Stimulated activated naive CD8-positive, alpha-beta T cell treated with anti-CD3 and anti-CD28 coated beads, Interleukin-15, amount 100 ng/mL, for 72 hours (primary cell): ENCODE results near the gene IWS1.
A peak's percentile ranks its signal among the peaks of the same experiment; 100 is the strongest.

Experiments
- ATAC-seq: fragments of 150-1000 bp; cut with Tn5 transposase; 2 replicates; pipeline ENCODE4 v1.10.0; 2021; ENCODE audit warnings: mild to moderate bottlenecking, moderate library complexity
- DNase-seq, 2 donors: peaks; one replicate each; pipeline ENCODE4 v3.0.0; 2021 to 2022
- H3K27ac Mint-ChIP-seq, 2 donors: one replicate each; pipeline ENCODE4 v1.8.0; 2022; ENCODE audit warnings: mild to moderate bottlenecking in 2 of 2, mixed read lengths in 2 of 2, moderate library complexity in 2 of 2
- H3K27me3 Mint-ChIP-seq: one replicate; pipeline ENCODE4 v1.8.0; 2022; ENCODE audit warnings: mixed read lengths
- H3K4me1 Mint-ChIP-seq: one replicate; pipeline ENCODE4 v1.8.0; 2022; ENCODE audit warnings: mild to moderate bottlenecking, mixed read lengths
- H3K4me3 Mint-ChIP-seq, 2 donors: one replicate each; pipeline ENCODE4 v1.8.0; 2022; ENCODE audit warnings: mild to moderate bottlenecking in 2 of 2, mixed read lengths in 2 of 2, moderate library complexity in 1 of 2
- H3K9me3 Mint-ChIP-seq, 2 donors: one replicate each; pipeline ENCODE4 v1.8.0; 2022; ENCODE audit warnings: mixed read lengths in 2 of 2

The IWS1 gene

GRCh38 chr2:127504552-127505430 is 21.5 kb downstream of the IWS1 start:
- no peak for DNase-seq
- peak overlapping the region in 1 of 2 donors; percentile 6 for H3K27ac Mint-ChIP-seq
- H3K4me1 Mint-ChIP-seq = peaks cover 20% of the 10 kb centered on the region
- no peak overlapping the region for H3K4me3 Mint-ChIP-seq
- no peak for ATAC-seq
- H3K9me3 Mint-ChIP-seq = no peaks in the 10 kb centered on the region
- H3K27me3 Mint-ChIP-seq = no peaks in the 10 kb centered on the region

- Mint-ChIP-seq H3K4me1 (peaks cover 8% of the 10 kb centered on the region), H3K27me3 (no peaks in the 10 kb centered on the region), H3K9me3 (no peaks in the 10 kb centered on the region), H3K4me3 (no peak overlapping the region), H3K27ac (no peak overlapping the region)
- ATAC-seq (no peak), DNase-seq (no peak)
Observed at GRCh38 chr2:127503491-127503890, 22.8 kb downstream of the IWS1 start.

GRCh38 chr2:127498386-127498785 is 27.9 kb downstream of the IWS1 start:
- Mint-ChIP-seq H3K4me3 (no peak overlapping the region), H3K4me1 (peaks cover 16% of the 10 kb centered on the region)
- no peak for DNase-seq

DNA sequence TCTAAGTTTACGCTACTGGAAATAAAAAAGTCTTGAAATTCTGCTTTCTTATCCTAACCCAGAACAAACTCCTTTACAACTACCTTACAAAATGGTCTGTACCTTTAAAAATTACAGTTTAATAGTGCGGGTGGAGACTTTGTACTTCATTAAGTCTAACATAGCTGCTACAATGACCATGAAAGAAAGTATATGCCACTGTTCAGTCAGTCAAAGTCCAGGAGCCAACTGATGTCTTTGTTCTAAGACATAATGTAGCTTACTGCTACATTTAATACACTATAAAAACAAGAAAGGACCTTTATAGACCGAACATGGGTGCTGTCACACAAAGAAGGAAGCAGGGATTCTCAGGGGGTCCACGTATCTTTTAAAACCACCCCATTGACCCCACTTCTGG is 36.0 kb downstream of the IWS1 start:
- H3K4me1 Mint-ChIP-seq = peaks cover 32% of the 10 kb centered on the region
- no peaks in the 10 kb centered on the region for H3K27me3 Mint-ChIP-seq
- no peak overlapping the region for H3K4me3 Mint-ChIP-seq
- H3K9me3 Mint-ChIP-seq = no peaks in the 10 kb centered on the region
- H3K27ac Mint-ChIP-seq = no peak overlapping the region
- DNase-seq = no peak
- ATAC-seq = no peak

More at GRCh38 chr2:127498386-127498785, 27.9 kb downstream of the IWS1 start:
- ATAC-seq = no peak
- Mint-ChIP-seq H3K27ac (peak overlapping the region in 1 of 2 donors; percentile 66), H3K27me3 (no peaks in the 10 kb centered on the region), H3K9me3 (no peaks in the 10 kb centered on the region)

DNA sequence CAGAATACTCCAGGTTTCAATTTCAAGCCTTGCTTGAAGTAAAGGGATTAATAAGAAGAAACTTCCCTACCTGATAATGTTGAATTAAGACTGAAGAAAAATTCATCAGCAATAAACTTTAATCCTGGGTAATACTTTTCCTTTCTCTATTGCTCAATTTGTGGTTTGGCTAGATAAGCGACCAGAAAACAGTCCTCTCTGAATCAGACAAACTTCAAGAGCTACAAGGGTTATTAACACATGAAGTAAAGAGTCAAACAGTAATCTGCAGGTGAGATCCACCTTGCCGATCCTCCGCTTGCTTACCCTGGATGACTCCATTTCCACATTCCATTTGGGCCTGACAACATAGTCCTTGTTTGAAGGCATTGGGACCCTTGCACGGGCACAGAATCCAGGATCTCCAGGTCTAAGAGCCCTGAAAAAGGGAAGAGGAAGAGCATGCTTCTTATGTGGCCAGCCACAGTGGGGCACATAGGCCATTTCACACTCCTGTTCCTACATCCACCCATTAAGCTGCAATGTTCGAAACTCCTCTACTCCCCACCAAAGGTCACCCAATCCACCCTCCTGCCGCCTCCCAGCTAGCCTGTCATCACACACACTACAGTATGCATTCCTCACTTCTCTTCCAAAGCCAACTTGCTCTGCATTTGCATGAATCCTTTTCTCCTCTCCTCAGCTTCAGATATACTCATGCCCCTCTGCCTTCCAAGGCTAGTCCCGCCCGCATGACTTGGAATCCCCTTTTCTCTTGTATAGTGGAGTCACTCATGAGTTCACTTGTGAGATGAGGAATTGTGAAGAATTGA is 39.8 kb downstream of the IWS1 start:
- H3K27me3 Mint-ChIP-seq = no peaks in the 10 kb centered on the region
- H3K4me1 Mint-ChIP-seq = peaks cover 40% of the 10 kb centered on the region
- ATAC-seq (no peak), DNase-seq (no peak)
- no peaks in the 10 kb centered on the region for H3K9me3 Mint-ChIP-seq
- peak overlapping the region in 1 of 2 donors; percentile 25 for H3K4me3 Mint-ChIP-seq
- peak overlapping the region; percentile 5 to 46 for H3K27ac Mint-ChIP-seq

DNA sequence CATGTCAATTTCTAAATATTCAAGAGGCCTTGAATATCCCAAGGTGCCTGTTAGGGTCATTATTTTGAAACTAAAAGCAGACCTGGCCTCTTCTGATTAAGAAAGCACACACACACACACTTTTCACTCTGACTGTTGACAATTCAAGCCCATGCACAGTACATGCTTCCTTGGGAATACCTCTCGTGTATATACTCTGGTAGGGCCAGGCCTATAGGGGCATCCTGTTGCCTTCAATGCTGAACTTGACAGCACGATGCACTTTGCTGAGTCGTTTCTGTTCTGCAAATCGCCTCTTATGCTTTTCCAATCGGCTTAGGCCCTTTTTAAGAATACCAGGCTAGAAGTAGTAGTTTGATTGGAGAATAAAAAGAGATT is 40.6 kb downstream of the IWS1 start:
- peak; percentile 54 for ATAC-seq
- Mint-ChIP-seq H3K27me3 (no peaks in the 10 kb centered on the region), H3K4me3 (no peak overlapping the region)

GRCh38 chr2:127485051-127485693 is 41.1 kb downstream of the IWS1 start:
- ATAC-seq (peak; percentile 20), DNase-seq (no peak)
- H3K4me1 Mint-ChIP-seq = peaks cover 40% of the 10 kb centered on the region
- H3K9me3 Mint-ChIP-seq = no peaks in the 10 kb centered on the region
- no peaks in the 10 kb centered on the region for H3K27me3 Mint-ChIP-seq
- peak overlapping the region; percentile 67 to 87 for H3K27ac Mint-ChIP-seq
- no peak overlapping the region for H3K4me3 Mint-ChIP-seq

More for the DNA sequence above, 40.6 kb downstream of the IWS1 start:
- Mint-ChIP-seq H3K9me3 (no peaks in the 10 kb centered on the region), H3K27ac (peak overlapping the region; percentile 22 to 72), H3K4me1 (peaks cover 40% of the 10 kb centered on the region)
- no peak for DNase-seq

DNA sequence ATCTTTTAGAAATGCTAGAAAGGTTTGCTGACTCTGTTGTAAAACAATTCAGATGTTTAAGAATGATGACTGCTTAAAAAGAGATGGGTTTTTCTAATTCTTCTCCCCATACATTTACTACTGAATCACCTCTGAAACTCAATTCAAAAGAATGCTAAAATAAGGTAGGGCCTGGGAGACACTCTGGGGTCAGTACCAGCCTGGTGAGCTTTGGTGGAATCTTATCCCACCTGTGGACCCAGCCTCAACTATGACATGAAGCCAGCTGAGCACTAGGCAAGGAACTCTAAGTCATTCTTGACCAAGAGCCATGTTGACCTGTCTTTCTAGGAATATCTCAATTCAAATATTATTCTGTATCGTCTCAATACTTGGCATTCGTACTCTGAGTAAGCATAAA is 44.3 kb downstream of the IWS1 start:
- Mint-ChIP-seq H3K4me3 (no peak overlapping the region), H3K4me1 (peaks cover 23% of the 10 kb centered on the region), H3K9me3 (no peaks in the 10 kb centered on the region), H3K27me3 (no peaks in the 10 kb centered on the region), H3K27ac (no peak overlapping the region)
- no peak for ATAC-seq
- no peak for DNase-seq

DNA sequence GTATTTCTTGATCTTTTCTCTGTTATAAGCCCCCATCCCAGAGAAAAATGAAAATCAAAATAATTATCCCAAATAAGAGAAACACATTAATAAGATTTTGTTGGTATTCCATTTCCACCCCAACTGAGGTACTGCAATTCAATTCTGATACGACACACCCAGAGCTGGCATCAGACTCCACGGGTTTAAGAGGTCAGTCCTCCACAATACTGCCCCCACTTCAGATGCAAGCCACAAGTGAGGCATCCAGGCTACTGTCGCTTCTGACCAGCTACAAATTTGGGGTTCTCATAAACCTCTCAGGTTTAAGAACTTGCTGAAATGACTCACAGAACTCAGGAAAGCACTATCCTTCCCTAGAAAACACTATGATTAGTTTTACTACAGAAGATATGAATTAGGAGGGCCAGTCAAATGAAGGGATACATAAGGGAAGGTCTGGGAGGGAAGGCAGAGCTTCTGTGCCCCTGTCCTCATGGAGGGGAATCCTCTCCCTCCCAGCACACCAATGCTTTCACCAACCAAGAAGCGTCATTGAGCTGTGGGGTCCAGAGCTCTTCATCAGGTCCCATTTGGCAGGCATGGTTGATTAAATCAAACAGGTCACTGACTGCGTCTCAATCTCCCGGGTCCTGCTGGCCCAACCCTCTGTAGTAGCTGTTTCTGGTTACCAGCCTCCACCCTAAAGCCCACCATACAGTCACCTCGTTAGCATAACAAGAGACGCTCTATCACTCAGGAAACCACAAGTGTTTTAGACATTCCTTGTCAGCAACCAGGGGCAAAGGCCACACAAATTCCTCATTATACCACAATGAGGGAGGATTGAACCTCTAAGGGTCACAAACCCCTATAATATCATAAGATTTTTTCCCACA is 46.2 kb downstream of the IWS1 start:
- ATAC-seq (no peak), DNase-seq (no peak)
- Mint-ChIP-seq H3K9me3 (peaks cover 7 to 11% of the 10 kb centered on the region in 2 donors), H3K27ac (no peak overlapping the region), H3K27me3 (no peaks in the 10 kb centered on the region), H3K4me1 (peaks cover 6% of the 10 kb centered on the region), H3K4me3 (no peak overlapping the region)

- ATAC-seq = peak; percentile 63
- H3K9me3 Mint-ChIP-seq = peaks cover 7 to 15% of the 10 kb centered on the region in 2 donors
- H3K4me1 Mint-ChIP-seq = no peaks in the 10 kb centered on the region
- no peaks in the 10 kb centered on the region for H3K27me3 Mint-ChIP-seq
- DNase-seq = no peak
- no peak overlapping the region for H3K27ac Mint-ChIP-seq
- H3K4me3 Mint-ChIP-seq = no peak overlapping the region
Observed at GRCh38 chr2:127479219-127479825, 47.0 kb downstream of the IWS1 start.

DNA sequence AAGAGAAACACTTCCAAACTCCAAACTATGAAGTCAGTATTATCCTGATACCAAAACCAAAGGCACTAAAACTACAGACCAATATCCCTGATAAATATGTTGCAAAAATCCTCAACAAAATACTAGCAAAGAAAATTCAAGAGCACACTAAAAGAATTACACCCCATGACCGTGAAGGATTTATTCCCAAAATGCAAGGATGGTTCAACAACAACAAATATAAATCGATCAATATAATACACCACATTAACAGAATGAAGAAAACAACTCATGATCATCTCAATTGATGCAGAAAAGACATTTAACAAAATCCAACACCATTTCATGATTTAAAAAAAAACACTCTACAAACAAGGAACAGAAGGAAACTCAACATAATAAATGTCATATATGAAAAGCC is 50.5 kb downstream of the IWS1 start:
- H3K27ac Mint-ChIP-seq = no peak overlapping the region
- H3K9me3 Mint-ChIP-seq = peaks cover 7 to 15% of the 10 kb centered on the region in 2 donors
- DNase-seq (no peak), ATAC-seq (no peak)
- H3K4me3 Mint-ChIP-seq = no peak overlapping the region
- H3K27me3 Mint-ChIP-seq = no peaks in the 10 kb centered on the region
- no peaks in the 10 kb centered on the region for H3K4me1 Mint-ChIP-seq

GRCh38 chr2:127472268-127472667 is 54.0 kb downstream of the IWS1 start:
- no peak overlapping the region for H3K27ac Mint-ChIP-seq
- ATAC-seq = no peak
- peaks cover 7 to 15% of the 10 kb centered on the region in 2 donors for H3K9me3 Mint-ChIP-seq

DNA sequence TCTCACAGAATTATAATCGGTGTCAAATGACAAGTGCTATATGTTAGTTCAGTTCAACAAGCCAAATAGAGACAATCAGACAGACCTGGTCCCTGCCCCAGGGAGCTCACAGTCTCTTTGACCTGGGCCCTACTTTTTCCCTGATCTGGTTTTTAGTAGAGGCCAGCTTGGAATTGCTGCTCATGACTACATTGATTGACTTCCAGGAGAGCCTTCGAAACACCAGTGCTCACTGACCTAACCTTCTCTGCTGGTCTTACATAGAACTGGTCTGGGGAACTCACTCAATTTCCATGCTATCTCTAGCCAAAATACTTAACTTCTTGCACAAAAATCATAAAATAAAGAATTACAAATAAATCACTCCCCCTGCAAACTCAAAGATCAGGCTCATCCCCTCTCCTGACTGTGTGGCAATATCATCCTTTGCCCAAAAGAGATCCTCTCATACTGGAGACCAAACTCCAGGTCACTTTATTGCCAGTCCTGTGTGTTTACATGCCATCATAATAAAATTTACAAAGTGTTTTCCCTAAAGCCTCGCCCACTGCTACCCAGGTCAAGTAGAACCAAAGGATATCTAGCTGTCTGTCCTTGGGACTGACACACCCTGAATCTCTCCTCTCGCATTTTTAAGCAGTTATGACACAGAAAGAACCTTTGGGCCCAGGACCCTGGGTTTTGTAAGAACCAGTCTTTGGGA is 54.9 kb downstream of the IWS1 start:
- ATAC-seq = no peak
- Mint-ChIP-seq H3K4me1 (no peaks in the 10 kb centered on the region), H3K27ac (peak overlapping the region in 1 of 2 donors; percentile 45), H3K27me3 (no peaks in the 10 kb centered on the region), H3K4me3 (no peak overlapping the region), H3K9me3 (peaks cover 7 to 15% of the 10 kb centered on the region in 2 donors)
- no peak for DNase-seq

More at GRCh38 chr2:127472268-127472667, 54.0 kb downstream of the IWS1 start:
- Mint-ChIP-seq H3K4me3 (no peak overlapping the region), H3K27me3 (no peaks in the 10 kb centered on the region), H3K4me1 (no peaks in the 10 kb centered on the region)
- no peak for DNase-seq

DNA sequence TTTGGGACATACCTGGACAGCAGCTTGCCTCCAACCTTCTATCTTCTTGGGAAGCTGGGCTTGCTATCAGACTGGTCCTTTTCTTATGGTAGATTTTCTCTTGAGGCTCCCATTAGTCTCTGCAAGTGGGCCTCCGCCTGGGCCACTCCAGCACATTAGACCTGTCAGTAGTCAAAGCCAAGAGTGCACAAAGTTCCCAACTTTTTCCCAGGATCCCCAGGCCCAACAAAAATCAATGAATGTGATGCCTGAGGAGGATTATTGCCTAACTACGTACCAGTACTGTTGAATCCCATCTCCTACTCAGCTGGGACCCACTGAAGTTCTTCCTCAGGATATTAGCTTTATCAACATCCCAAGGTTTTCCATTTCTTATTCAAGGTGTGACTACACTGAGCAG is 56.3 kb downstream of the IWS1 start:
- no peaks in the 10 kb centered on the region for H3K27me3 Mint-ChIP-seq
- ATAC-seq = no peak
- H3K9me3 Mint-ChIP-seq = peaks cover 0 to 2% of the 10 kb centered on the region in 2 donors
- DNase-seq = no peak
- no peak overlapping the region for H3K4me3 Mint-ChIP-seq
- peaks cover 8% of the 10 kb centered on the region for H3K4me1 Mint-ChIP-seq
- no peak overlapping the region for H3K27ac Mint-ChIP-seq
